KOPT-K1 (cell line): ENCODE measurements around the gene PGAM4.
A peak's percentile ranks its signal among the peaks of the same experiment; 100 is the strongest.
"Not testable (repeated sequence)": the region's sequence is repeated elsewhere in the genome, so short reads cannot be mapped to it uniquely, and the experiment has no call there.

ENCODE experiments used
- H3K27ac ChIP-seq: fragments of 200-600 bp; sonication (generic); 2 replicates; pipeline ENCODE4 v1.5.1; 2016; ENCODE audit warnings: antibody characterized with exemption, mild to moderate bottlenecking, low read depth, low read length; ENCODE audit not compliant: poor library complexity, severe bottlenecking
- H3K36me3 ChIP-seq: fragments of 200-600 bp; sonication (generic); 2 replicates; pipeline ENCODE4 v1.5.1; 2017; ENCODE audit warnings: antibody characterized with exemption, mild to moderate bottlenecking, low read length, moderate library complexity; ENCODE audit not compliant: insufficient read depth
- H3K9me3 ChIP-seq: fragments of 200-600 bp; sonication (generic); 2 replicates; pipeline ENCODE4 v1.5.1; 2017; ENCODE audit warnings: antibody characterized with exemption, low read length, mild to moderate bottlenecking; ENCODE audit not compliant: insufficient read depth, poor library complexity, severe bottlenecking

The PGAM4 gene

GRCh38 chrX:77945910-77946545 is 23.4 kb downstream of the PGAM4 start:
- no peaks in the 10 kb centered on the region for H3K9me3 ChIP-seq

GRCh38 chrX:77945031-77945430 is 24.4 kb downstream of the PGAM4 start:
- H3K27ac ChIP-seq, H3K9me3 ChIP-seq, H3K36me3 ChIP-seq: not testable (repeated sequence)

More at GRCh38 chrX:77945910-77946545, 23.4 kb downstream of the PGAM4 start:
- no peak overlapping the region for H3K27ac ChIP-seq
- H3K36me3 ChIP-seq = no peaks in the 10 kb centered on the region

GRCh38 chrX:77938083-77938680 is 31.3 kb downstream of the PGAM4 start:
- Histone ChIP-seq H3K36me3 (no peaks in the 10 kb centered on the region), H3K27ac (no peak overlapping the region), H3K9me3 (no peaks in the 10 kb centered on the region)

GRCh38 chrX:77937291-77937690 is 32.1 kb downstream of the PGAM4 start:
- H3K9me3 ChIP-seq = no peaks in the 10 kb centered on the region
- no peak overlapping the region for H3K27ac ChIP-seq
- H3K36me3 ChIP-seq = no peaks in the 10 kb centered on the region

- Histone ChIP-seq H3K27ac (no peak overlapping the region), H3K9me3 (no peaks in the 10 kb centered on the region), H3K36me3 (no peaks in the 10 kb centered on the region)
These were observed 33.1 kb downstream of the PGAM4 start for GRCh38 chrX:77936299-77936698.

GRCh38 chrX:77935886-77936285 is 33.6 kb downstream of the PGAM4 start:
- Histone ChIP-seq H3K27ac (no peak overlapping the region), H3K36me3 (no peaks in the 10 kb centered on the region)

GRCh38 chrX:77930581-77930980 is 38.9 kb downstream of the PGAM4 start:
- no peaks in the 10 kb centered on the region for H3K36me3 ChIP-seq
- no peaks in the 10 kb centered on the region for H3K9me3 ChIP-seq
- no peak overlapping the region for H3K27ac ChIP-seq

More at GRCh38 chrX:77935886-77936285, 33.6 kb downstream of the PGAM4 start:
- no peaks in the 10 kb centered on the region for H3K9me3 ChIP-seq

GRCh38 chrX:77925764-77926163 is 43.7 kb downstream of the PGAM4 start:
- Histone ChIP-seq H3K9me3 (no peaks in the 10 kb centered on the region), H3K27ac (peak overlapping the region; percentile 5), H3K36me3 (no peaks in the 10 kb centered on the region)

- Histone ChIP-seq H3K9me3 (no peaks in the 10 kb centered on the region), H3K27ac (no peak overlapping the region), H3K36me3 (no peaks in the 10 kb centered on the region)
These were observed 45.0 kb downstream of the PGAM4 start for GRCh38 chrX:77924320-77924859.

GRCh38 chrX:77922787-77923186 is 46.7 kb downstream of the PGAM4 start:
- Histone ChIP-seq H3K36me3 (no peaks in the 10 kb centered on the region), H3K9me3 (no peaks in the 10 kb centered on the region), H3K27ac (no peak overlapping the region)

GRCh38 chrX:77919370-77919769 is 50.1 kb downstream of the PGAM4 start:
- H3K27ac ChIP-seq, H3K9me3 ChIP-seq, H3K36me3 ChIP-seq: not testable (repeated sequence)

- Histone ChIP-seq H3K27ac (no peak overlapping the region), H3K9me3 (no peaks in the 10 kb centered on the region)
These were observed 50.9 kb downstream of the PGAM4 start for GRCh38 chrX:77918568-77918967.

More at GRCh38 chrX:77918568-77918967, 50.9 kb downstream of the PGAM4 start:
- no peaks in the 10 kb centered on the region for H3K36me3 ChIP-seq
